Activated gamma-delta T cell treated with Interleukin-2 at 50 U/mL for 16 hours (primary cell): ENCODE results near the gene ANKRD11.

Experiments
- DNase-seq: peaks from one replicate; pipeline ENCODE4 v3.0.0-alpha.2; 2020

The ANKRD11 gene

GRCh38 chr16:89506113-89506504, 15.7 kb upstream of the ANKRD11 start:
- DNase-seq, result no peak

- peak; percentile 87 for DNase-seq
These were observed 15.1 kb upstream of the ANKRD11 start for GRCh38 chr16:89505204-89506112.

GRCh38 chr16:89504091-89504490, 13.7 kb upstream of the ANKRD11 start:
- no peak for DNase-seq

DNA sequence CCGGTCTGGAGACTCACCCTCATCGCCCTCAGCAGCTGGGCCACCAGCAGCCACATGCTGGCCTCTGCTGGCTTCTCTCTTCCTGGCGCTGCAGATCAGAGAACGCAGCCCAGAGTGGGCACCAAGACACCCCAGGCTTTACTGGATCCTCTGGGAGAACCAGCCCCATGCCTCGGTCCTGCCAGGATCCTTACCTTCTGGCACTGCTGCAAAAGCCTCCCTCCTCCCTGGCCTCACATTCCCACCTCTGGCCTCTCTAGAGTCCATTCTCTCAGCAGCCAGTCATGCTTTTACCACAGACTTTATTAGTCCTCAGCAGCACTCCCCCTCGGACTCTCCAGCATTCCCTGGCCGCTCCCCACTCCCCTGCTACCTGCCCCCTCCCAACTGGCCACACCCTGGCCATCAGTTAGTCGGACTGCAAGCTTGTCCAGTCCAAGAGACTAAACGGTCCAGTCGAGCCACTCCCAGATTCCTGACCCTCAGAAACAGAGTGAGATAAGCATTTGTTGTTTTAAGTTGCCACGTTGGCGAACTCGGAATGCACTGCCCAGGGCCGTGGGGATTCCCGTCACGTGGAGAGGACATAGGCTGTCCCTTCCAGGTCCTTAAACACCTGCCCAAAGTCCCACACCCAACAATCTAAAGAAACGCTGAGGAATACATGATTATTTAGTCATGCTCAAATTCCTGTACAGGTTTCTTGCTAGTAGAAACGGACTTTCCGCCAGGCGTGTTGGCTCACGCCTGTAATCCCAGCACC, 11.9 kb upstream of the ANKRD11 start:
- no peak for DNase-seq

DNA sequence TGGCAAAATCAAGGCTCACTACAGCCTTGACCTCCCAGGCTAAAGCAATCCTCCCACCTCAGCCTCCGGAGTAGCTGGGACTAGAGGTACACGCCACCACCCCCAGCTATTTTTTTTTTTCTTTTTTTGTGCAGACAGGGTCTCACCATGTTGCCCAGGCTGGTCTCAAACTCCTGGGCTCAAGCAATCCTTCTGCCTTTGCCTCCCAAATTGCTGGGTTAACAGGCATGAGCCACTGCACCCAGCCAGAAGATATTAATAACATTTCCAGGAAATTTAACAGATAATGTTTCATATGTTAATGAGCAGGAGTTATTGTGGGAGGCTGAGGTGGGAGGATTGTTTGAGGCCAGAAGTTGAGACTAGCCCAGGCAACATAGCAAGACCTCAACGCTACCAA, 9.4 kb upstream of the ANKRD11 start:
- DNase-seq, result no peak

GRCh38 chr16:89498839-89499238, 8.5 kb upstream of the ANKRD11 start:
- DNase-seq, result no peak

DNA sequence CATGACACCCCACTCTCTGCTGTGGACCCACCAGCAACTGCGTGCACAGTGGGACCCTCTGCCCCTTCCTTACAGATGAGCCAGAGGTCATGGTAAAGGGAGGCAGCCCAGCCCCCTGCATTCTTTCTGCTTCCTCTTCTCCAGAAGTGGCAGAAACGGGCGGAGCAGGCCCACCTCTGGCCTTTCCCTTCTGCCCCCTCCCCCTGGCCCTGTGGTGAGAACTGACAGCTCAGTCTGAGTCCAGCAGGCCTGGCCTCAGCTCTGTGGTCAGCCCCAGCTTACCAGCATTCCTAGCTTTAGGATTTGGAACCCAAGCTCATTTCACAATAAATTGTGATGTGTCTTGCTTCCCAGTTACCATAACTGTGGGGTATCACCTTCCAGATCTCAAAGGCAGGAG, 4.8 kb upstream of the ANKRD11 start:
- DNase-seq, result no peak

DNA sequence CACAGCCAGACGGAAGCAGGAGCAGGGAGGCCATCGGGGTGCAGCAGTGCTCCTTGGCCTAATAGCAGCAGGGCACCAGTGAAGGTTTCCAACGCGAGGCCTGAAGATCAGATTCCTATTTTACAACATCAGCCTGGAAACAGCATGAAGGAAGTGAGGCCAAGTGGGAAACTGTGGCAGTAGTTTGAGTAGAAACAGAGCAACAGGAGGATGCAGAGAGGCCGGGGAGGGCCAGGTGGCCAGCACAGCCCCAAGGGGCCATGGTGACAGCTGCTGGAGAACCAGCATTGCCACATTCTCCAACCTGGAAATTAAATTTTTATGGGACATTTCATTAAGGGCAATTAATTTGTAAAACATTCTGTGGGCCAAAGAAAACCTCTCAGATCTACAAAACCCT, 3.4 kb upstream of the ANKRD11 start:
- DNase-seq, result no peak

DNA sequence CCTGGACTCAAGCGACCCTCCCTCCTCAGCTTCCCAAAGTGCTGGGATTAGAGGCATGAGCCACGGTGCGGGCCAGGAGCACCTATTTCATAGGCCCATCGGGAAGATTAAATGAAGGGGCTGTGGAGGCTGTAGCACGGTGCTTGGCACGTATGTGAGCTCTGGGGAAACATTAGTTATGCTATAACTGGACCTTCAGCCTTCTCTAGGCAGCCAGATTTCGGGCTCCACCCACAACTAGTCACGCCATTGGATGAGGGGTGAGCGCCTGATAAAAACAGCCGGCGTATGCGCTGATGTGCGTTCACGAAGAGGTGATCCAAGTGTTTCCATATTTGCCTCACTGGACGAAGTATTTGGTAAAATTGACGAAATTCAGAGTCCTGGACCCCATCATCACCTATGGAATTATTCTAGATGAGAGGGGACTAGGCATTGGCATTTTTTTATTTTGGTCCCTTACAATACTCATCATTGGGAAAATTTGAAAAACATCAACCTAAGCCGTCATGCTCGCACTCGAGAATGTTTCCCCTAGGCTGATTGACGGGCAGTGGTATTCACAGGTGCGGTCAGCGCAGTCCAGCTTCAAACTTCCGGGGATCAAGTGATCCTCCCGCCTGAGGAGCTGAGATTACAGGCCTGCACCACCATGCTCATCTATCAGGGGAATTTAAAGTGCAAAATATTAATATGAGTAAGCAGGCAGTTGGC, 1.8 kb upstream of the ANKRD11 start:
- no peak for DNase-seq

GRCh38 chr16:89491238-89491869, 993 bp upstream of the ANKRD11 start:
- no peak for DNase-seq

DNA sequence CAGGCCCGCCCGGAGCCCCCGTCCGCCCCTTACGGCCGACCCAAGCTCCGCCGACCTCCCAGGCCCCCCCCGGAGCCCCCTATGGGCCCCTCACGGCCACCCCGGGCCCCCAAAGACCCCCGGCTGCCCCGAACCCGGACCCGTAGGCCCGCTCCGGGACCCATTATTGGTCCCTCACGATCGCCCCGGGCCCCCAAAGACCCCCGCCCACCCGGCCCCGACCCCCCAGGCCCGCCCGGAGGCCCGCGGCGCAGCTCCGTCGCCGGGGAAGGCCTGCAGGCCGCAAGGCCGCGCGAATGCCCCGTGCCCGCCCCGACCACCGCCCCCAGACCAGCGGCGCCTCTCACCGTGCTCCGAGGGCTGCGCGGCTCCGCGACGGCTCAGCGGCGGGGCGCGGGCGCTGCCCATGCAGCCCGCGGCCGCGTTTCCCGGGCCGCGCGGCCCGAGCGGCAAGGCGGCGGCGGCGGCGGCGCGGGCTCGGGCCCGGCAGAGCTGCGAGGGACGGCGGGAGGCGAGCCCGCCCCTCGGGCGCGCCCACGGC, 393 bp downstream of the ANKRD11 start:
- DNase-seq, result no peak

GRCh38 chr16:89489040-89489897, 1.1 kb downstream of the ANKRD11 start:
- peak; percentile 83 for DNase-seq

DNA sequence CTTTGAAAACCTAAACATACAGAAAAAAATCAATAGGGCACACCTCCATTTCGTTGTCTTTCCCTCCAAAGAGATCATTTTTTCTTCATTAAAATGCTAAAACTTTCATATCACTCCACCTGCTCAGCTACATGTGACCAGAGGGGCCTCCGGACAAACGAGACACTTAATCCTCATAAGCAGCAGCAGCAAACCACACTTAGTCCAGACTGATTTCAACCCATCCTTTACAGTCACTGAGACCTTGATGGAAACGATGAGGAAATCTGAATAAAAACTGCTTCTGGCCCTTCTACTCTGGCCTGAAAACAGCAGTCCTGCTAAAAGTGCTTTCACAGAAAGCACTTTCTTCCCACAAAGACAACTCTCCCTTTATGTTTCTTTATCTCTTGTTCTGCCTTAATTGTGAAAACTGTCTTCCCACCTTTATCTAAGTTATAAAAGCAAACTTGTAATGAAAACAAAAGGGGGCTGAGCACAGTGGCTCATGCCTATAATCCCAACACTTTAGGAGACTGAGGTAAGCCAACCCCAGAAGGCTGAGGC, 4.6 kb downstream of the ANKRD11 start:
- no peak for DNase-seq

DNA sequence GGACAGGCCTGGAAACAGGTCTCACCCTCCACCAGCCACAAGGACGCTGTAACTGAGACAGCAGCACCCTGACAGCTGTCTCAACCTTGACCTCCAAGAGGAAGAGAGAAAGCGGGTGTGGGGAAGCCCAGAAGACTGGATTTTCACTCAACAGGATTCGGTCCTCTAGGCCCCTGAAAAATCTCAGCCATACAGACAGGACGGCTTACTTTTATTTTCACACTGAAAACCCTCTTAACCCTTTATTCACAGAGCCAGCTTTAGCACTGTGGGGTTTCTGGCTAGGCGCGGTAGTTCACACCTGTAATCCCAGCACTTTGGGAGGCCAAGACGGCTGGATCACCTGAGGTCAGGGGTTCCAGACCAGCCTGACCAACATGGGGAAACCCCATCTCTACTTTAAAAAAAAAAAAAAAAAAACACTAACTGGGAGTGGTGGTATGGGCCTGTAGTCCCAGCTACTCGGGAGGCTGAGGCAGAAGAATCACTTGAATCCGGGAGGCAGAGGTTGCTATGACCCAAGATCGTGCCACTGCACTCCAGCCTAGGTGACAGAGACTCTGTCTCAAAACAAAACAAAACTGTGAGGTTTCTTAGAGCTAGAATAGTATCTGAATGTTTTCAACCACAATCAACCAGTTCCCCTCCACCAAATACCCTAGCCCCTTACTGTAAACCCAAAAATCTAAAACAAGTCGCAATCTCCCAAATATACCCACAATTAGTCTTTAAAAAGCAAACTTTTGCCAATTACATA, 5.3 kb downstream of the ANKRD11 start:
- DNase-seq, result no peak

- DNase-seq, result no peak
These were observed 6.3 kb downstream of the ANKRD11 start for GRCh38 chr16:89484041-89484501.

DNA sequence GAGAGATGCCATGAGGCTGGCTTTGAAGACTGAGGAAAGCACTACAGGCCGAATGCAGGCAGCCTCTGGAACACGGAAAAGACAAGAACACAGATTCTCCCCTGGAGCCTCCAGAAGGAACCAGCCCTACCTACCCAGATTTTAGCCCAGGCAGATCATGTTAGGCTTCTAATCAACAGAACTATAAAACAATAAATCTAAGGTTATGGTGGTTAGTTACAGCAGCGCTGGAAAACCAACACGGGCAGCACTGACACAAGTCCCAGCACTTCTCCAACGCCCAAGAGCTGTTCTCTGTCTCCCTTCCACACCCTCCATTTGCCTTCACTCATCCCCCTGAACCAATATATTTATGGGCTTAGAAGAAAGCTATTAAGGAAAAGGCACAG, 7.5 kb downstream of the ANKRD11 start:
- DNase-seq, result no peak

DNA sequence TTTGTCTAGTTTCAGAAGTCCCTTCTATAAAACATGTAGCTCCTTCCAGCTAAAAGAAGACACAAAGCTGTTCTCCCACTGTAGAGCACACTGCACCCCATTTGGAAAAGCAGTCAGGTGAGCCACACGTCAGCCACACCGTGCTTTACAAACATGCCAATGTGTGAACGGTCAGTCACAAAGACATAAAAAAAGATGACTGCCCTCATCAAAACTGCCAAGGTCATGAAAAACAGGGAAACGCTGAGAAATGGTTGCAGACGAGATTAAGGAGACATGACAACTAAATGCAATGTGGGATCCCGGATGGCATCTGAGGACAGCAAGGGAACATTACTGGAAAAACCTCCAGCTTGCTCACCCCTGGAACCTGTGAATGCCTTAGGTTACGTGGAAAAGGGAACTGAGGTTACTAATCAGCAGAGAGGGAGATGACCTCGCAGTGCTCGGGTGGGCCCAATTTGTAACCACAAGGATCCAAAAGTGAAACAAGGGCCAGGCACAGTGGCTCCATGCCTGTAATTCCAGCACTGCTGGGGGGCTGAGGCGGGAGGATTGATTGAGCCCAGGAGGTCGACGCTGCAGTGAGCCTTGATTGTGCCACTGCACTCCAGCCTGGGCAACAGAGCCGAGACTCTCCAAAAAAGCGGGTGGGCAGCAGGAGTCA, 8.1 kb downstream of the ANKRD11 start:
- no peak for DNase-seq

DNA sequence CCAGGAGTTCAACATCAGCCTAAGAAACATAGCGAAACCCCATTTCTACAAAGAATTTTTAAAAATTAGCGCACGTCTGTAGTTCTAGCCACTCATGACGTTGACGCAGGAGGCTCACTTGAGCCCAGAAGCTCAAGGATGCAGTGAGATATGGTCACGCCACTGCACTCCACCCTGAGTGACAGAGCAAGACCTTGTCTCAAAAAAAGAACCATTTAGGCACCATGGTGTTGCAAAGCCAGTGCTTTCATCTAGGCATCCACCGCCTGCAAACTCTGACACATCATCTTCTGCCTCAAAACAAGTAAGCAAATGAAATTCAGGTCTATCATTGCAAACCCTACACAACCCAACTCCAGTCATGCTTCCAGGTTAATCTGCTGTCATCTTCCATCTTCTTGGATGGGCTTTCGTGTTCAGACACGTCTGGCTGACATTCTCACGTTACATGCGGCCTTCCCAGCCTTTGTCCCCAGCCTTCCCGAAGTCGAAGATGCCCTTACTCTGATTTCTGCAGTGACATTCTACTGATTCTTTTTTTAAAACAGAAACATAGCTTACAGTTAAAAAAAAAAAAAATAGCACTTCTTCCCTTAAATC, 8.9 kb downstream of the ANKRD11 start:
- no peak for DNase-seq

- DNase-seq, result no peak
These were observed 11.7 kb downstream of the ANKRD11 start for GRCh38 chr16:89478576-89479221.
